Measurements from ENCODE around the gene INPP5A.
"Not testable (repeated sequence)": the region's sequence is repeated elsewhere in the genome, so short reads cannot be mapped to it uniquely, and the experiment has no call there.

The INPP5A gene

DNA sequence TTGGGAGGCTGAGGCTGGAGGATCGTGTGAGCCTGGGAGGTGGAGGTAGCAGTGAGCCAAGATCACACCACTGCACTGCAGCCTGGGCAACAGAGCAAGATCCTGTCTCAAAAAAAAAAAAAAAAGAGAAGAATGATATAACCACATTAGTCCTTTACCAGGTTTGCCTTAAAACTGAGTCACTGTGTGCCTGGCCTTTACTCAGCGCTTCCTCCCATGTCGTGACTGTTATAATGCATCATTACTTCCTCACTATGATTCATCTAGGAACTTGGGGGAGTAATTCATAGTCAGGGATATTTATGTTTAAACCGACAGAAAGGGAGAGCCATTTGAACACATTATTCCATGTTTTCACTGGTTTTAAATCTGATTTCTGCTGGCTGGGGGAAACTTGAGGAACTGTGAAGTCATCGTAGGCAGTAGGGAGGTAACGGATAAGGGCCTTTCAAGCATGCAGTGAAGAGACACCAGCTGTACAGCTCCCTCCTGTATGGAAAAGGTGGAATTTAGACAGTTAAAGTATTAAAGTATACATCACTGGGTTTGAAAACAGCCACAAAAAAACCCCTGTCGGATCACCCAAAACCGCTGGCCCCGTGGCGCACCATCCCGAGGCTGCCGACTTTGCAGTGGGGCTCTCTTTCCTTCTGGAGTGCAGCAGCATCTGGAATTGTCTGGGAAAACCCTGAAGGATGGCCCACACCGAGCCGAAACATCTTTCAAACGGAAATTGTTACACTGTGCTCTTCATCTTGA is 128.5 kb downstream of the INPP5A start:
- no peak for DNase-seq

DNA sequence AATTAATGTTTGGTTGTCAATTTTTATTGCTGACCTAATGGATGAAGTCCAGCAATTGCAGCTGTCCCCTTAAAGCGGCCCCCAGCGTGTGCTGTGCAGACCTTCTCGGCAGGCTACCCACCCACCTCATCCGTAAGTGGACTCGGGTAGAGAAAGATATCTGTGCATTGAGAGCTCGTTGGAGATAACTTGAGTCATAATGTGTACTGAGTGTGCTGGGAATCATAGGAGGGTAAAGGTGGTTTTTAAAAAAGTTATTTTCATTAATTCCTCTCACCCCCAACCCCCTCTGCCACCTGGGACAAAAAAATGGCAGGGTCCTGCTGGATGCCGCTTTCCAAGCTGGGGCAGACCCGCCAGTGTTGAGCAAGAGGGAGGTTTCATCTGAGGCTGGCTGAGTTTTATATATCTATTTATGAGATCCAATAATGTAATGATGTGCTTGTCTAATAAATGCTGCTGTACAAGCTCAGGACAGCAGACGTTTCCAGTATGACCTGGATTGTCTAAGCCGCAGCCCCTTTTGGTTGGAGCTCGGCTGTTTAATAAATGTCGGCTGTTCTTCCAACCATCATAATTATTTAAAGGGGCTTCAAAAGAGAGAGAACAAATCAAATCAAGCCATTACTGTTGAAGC is 129.2 kb downstream of the INPP5A start:
- no peak for DNase-seq

DNA sequence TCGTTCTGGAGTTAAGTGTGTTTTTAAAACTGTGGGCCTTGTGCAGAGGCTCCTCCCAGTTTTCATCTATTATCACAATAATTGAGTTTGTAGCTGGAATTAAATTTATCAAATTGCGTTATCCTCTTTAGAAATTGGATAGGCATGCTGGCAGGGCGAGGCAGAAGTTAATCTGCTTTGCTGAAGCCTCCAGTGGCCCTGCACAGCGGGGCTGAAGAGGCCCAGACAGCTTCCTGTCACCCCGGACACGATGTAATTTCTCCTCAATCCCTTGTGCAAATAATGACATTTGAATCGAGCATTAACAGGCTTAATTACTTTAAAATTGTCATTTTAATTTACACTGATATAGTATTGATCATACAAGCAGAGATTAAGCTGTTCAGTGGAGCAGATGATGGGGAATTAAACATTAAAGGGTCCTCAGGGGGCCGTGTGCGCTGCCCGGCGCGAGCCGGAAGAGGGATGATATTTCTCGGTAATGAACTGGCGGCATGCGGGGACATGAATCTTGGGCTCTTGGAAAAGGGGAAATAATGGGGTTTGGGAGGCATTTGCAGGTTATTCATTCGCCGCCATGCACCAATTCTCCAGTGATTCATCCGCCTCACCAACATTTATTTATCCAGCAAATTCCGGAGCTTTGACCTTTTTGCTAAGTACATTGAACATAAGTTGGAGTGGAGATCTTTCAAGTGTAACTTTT is 129.9 kb downstream of the INPP5A start:
- peak in 2 of 3 experiments; percentile 60 to 67 for DNase-seq

- DNase-seq = no peak
Measured at GRCh38 chr10:132668048-132668394, 130.4 kb downstream of the INPP5A start.

GRCh38 chr10:132669208-132669861 is 131.7 kb downstream of the INPP5A start:
- no peak for DNase-seq

DNA sequence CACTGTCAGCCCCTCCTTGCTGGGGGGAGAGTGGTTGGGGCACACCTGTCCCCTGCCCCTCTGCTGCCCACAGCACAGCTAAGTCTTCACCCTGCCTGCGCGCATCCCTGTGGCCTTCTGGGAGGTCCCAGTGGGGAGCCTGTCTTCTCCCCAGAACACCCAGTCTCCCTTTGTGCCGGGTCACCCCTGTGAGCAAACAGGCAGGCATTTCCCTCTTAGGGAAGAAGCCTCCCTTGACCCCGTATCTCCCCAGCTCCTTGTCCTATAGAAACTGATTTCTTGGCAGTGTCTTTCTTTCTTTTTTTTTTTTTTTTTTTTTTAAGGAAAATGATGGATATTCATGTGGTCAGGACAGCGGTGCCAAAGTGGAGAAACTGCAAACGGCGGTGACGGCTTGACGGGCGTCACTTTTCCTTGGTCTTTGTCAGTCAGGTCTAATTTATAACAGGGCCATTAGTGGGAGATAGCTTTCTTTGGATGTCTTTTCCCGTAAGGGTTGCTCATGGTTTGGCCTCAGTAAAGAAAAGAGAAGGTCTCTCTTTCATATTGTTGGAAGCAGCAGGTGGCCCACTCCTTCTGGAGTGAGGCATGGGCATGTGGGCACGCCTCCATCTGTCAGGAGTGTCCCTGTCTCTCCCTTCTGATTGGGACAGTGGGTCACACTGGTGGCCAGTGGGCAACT is 133.1 kb downstream of the INPP5A start:
- DNase-seq = peak in 1 of 3 experiments; percentile 3

- no peak for DNase-seq
Measured at GRCh38 chr10:132671228-132672154, 133.9 kb downstream of the INPP5A start.

- DNase-seq = not testable (repeated sequence)
Measured at GRCh38 chr10:132673746-132674145, 136.2 kb downstream of the INPP5A start.

GRCh38 chr10:132674311-132674710 is 136.7 kb downstream of the INPP5A start:
- DNase-seq = no peak

- no peak for DNase-seq
Measured at GRCh38 chr10:132675031-132675740, 137.6 kb downstream of the INPP5A start.

GRCh38 chr10:132676193-132676891 is 138.8 kb downstream of the INPP5A start:
- no peak for DNase-seq

- no peak for DNase-seq
Measured at GRCh38 chr10:132677096-132677472, 139.5 kb downstream of the INPP5A start.

DNA sequence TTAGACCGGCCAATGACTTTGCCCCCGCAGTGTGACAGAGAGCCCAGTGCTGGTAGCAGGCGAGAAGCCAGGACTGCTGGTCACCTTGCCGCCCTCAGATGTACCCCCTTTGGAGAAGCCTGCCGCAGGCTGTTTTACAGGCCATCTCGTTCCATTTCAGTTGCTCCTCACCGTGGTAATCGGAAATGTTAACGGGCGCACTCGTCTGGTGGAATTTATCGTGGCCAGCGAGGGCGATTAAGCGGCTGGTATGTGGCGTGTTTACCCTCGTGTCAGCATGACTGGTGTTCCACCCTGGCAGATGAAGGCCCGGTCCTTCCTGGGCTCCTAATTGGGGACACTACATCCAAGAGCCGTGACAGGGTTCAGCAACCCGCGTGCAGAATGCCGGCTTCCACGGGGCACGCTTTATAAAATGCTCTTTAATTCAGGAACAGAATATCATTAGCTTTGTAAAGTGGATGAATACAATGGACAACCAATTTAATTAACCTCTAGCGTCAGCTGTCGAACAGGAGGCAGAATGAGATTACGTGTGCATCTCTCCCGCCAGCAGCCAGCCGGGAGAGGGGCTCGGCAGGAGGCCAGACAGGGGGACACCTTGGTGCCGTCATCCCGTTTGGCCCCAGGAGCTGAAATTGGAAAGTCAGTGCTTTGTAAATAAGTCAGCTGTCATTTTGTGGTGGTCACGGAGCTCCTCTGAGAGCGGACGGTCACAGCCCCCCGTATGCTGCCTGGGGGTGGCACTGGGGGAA is 140.1 kb downstream of the INPP5A start:
- no peak for DNase-seq

GRCh38 chr10:132678436-132679216 is 141.0 kb downstream of the INPP5A start:
- DNase-seq = no peak

DNA sequence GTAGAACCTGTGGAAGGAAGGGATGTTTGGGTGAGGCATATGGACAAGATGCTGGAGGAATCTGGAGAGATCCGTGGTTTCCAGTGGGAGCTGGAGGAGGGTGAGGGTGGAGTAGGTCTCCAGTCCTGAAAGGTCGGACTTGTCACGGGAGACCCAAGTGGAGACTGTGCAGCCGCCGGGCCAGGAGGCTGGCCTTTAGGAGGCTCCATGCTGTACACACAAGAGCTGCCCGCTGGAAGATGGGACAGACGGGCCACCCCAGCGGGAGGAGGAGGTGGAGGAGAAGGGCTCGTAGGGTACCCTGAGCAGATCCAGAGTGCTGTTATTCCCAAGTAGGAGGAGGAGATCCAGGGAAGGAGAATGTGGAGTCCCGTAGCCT is 141.6 kb downstream of the INPP5A start:
- no peak for DNase-seq

DNA sequence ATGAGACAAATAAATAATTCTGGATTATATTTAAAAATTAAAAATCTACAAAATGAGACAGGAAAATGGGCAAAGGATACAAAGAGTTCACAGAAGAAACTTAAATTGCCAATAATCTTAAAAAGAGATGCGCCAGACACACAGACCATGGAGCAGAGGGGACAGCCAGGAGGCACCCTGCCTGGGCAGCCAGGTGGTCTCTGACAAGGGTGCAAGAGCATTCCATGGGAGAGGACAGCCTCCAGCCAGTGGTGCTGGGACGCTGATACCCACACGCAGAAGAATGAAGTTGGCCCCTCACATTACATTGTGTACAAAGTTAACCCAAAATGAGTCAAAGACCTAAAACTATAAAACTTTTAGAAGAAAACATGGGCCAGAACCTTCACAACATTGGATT is 142.1 kb downstream of the INPP5A start:
- no peak for DNase-seq

- not testable (repeated sequence) for DNase-seq
Measured at GRCh38 chr10:132680741-132681140, 143.2 kb downstream of the INPP5A start.

GRCh38 chr10:132681858-132682755 is 144.5 kb downstream of the INPP5A start:
- DNase-seq = no peak
